ENCODE measurements around the gene GNB1.

DNA sequence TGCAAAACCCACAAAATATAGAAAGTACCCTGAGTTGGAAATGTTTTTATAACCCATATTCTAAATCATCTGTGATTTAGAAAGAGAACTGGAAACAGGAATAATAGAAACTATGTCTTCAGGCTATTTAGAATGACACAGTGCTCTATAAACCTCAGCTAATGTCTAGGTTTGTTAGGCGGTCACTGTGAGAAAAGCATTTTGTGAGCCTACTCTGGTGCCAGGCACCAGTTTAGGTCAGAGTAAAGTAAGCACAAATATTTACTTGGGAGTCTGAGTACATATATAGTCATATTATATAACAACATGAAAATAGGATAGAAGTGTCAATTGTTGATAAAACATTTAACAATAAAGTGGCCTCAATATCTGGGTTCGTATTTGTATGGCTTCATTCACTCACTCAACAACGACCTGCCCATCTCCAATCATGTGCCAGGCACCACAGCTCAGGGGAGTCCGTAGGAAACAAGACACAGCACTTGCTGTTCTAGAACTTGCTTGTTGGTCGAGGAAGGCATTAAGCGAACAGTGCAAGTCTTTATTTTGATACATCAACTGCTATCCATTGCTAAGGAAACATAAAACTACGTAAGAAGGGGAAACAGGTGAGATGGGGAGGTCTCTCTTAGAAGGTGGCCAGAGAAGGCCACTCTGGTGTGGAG is 37.2 kb downstream of the GNB1 start:
- TF ChIP-seq DPF2 (IDR thresholded peaks at IDR 0.05) (no peak), NFYA (IDR thresholded peaks at IDR 0.05; ENCODE audit: borderline replicate concordance, low read depth, low read length) (no peak), SMAD1 (IDR thresholded peaks at IDR 0.05; ENCODE audit: low read depth, partially characterized antibody) (no peak), FOS (IDR thresholded peaks at IDR 0.05; ENCODE audit: borderline replicate concordance, extremely low read depth, insufficient read length) (no peak), ZSCAN29 (IDR thresholded peaks at IDR 0.05) (no peak), BHLHE40 (IDR thresholded peaks at IDR 0.05; ENCODE audit: borderline replicate concordance in 1 of 2, low read depth in 2 of 2, low read length in 1 of 2) (no peak), IKZF2 (IDR thresholded peaks at IDR 0.05) (no peak)

Data from GM12878 (cell line).